Measurements from ENCODE around the gene GNB1L.
A peak's percentile ranks its signal among the peaks of the same experiment; 100 is the strongest.

GNB1L gene

DNA sequence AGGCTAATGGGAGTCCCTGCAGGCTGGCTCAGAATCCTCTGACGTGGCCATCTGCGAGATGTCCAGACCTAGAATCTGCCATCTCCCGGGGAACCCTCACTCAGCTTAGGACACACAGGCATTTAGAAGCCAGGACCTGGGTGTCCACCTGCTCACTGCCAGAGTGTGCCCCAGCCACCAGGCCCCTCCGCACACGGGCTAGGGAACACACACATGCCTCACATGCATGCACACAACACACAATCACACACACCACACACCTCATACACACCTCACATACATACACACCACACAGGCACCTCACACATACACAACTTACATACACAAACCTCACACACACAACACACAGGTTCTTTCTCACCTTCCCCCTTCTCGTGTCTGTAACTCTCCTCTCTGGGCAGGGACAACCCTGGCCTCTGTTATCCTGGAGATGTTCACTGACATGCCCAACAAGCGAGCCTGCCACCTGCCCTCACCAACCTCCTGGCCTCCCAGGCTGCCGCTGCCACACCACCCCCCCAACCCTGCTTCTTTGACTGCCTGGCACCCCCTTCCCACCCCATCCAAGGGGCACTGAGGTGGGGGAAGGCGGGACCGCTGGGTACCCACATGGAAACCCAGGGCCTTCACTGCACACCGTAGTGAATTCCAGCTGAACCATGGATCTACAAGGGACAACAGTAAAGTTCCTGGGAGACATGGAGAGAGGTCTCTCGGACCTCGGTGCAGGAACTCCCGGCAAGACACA, 38.1 kb downstream of the GNB1L start:
- Histone ChIP-seq H3K9ac (ENCODE audit: low read length in 5 of 5) (no peak overlapping the region), H3K9me3 (ENCODE audit: control insufficient read depth in 5 of 5, low read length in 5 of 5) (no peaks in the 10 kb centered on the region), H3K36me3 (ENCODE audit: control insufficient read depth in 5 of 5, insufficient read depth in 5 of 5, low read length in 5 of 5) (peaks cover 0 to 11% (median 3%) of the 10 kb centered on the region in 5 donors), H3K4me1 (ENCODE audit: control insufficient read depth in 5 of 5, insufficient read depth in 5 of 5, low read length in 5 of 5) (peaks cover 0 to 13% (median 9%) of the 10 kb centered on the region in 5 donors), H3K27ac (ENCODE audit: low read depth, low read length) (no peak overlapping the region), H3K4me3 (ENCODE audit: low read depth in 1 of 5, low read length in 5 of 5) (no peak overlapping the region), H3K27me3 (ENCODE audit: control insufficient read depth in 5 of 5, insufficient read depth in 4 of 5, low read length in 5 of 5) (no peaks in the 10 kb centered on the region)

DNA sequence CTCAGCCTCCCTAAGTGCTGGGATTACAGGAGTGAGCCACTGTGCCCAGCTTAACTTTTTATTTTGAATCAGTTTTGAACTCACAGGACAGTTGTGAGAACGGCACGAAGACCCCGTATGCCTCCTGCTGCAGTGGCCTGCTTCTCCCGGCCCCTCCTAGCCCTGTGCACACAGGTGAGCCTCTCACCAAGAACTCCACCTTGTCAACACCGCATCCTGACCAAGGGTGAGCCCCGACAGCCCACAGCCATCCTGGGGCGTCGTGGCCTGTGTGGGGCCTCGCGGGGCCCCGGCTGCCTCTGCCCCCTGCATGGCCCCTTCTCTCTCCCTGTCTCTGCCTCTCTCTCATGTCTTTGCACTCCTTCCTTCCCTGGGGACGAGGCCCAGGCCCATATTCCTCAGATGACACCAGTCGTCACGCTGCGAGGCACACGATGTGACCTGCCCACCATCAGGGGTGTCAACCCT, 38.8 kb downstream of the GNB1L start:
- H3K4me1 ChIP-seq (ENCODE audit: control insufficient read depth in 5 of 5, insufficient read depth in 5 of 5, low read length in 5 of 5): peaks cover 0 to 10% (median 7%) of the 10 kb centered on the region in 5 donors
- H3K9ac ChIP-seq (ENCODE audit: low read length in 5 of 5): no peak overlapping the region
- H3K27ac ChIP-seq (ENCODE audit: low read depth, low read length): no peak overlapping the region
- no peaks in the 10 kb centered on the region for H3K9me3 ChIP-seq (ENCODE audit: control insufficient read depth in 5 of 5, low read length in 5 of 5)
- peaks cover 0 to 11% (median 3%) of the 10 kb centered on the region in 5 donors for H3K36me3 ChIP-seq (ENCODE audit: control insufficient read depth in 5 of 5, insufficient read depth in 5 of 5, low read length in 5 of 5)
- no peaks in the 10 kb centered on the region for H3K27me3 ChIP-seq (ENCODE audit: control insufficient read depth in 5 of 5, insufficient read depth in 4 of 5, low read length in 5 of 5)
- no peak overlapping the region for H3K4me3 ChIP-seq (ENCODE audit: low read depth in 1 of 5, low read length in 5 of 5)

DNA sequence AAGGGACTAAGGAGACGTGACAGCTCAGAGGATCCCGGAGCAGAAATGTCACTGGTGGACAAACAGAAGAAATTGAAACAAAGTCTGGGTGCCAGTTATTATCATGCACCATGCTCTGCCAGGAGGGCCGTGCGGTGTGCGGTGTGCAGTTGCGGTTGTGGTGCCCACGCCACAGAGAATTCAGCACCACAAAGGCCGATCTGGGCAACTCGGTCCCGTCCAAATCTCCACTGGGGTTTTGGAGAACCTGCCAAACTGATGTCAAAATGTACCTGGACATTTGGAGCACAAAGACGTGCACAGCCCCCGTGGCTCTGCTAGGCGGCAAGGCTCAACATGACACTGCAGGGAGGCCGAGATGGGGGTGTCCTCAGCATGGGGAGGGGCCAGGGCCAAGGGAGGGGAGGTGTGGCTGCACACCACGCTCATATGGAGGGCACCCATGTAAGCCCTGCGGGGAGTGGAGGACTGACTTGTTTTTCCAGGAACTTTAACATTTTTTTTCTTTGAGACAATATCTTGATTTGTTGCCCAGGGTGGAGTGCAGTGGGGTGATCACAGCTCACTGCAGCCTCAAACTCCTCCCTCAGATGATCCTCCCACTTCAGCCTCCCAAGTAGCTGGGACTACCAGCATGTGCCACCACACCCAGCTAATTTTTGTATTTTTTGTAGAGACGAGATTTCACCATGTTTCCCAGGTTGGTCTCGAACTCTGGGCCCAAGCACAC, 39.4 kb downstream of the GNB1L start:
- Histone ChIP-seq H3K9me3 (ENCODE audit: control insufficient read depth in 5 of 5, low read length in 5 of 5) (no peaks in the 10 kb centered on the region), H3K27ac (ENCODE audit: low read depth, low read length) (no peak overlapping the region), H3K4me1 (ENCODE audit: control insufficient read depth in 5 of 5, insufficient read depth in 5 of 5, low read length in 5 of 5) (peaks cover 0 to 10% (median 7%) of the 10 kb centered on the region in 5 donors), H3K36me3 (ENCODE audit: control insufficient read depth in 5 of 5, insufficient read depth in 5 of 5, low read length in 5 of 5) (peaks cover 0 to 11% (median 3%) of the 10 kb centered on the region in 5 donors), H3K9ac (ENCODE audit: low read length in 5 of 5) (no peak overlapping the region), H3K27me3 (ENCODE audit: control insufficient read depth in 5 of 5, insufficient read depth in 4 of 5, low read length in 5 of 5) (no peaks in the 10 kb centered on the region), H3K4me3 (ENCODE audit: low read depth in 1 of 5, low read length in 5 of 5) (no peak overlapping the region)

DNA sequence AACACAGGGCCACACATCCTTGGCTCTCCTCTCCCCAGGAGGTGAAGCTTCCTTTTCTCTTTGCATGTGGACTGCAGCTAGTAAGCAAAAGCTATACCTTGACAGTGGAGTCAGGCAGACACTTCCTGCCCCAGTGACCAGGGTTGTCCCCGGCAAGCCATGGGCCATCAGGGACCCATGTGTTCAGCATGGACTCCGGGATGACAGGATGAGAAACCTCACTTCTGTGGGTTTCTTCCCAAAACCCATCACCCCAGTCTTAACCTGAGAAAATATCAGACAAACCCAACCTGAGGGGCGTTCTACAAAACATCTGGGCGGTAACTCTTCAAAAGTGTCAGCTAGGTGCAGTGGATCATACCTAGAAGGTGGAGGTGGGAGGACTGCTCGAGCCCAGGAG, 40.2 kb downstream of the GNB1L start:
- peaks cover 0 to 7% (median 3%) of the 10 kb centered on the region in 5 donors for H3K36me3 ChIP-seq (ENCODE audit: control insufficient read depth in 5 of 5, insufficient read depth in 5 of 5, low read length in 5 of 5)
- H3K27ac ChIP-seq (ENCODE audit: low read depth, low read length): no peak overlapping the region
- H3K4me3 ChIP-seq (ENCODE audit: low read depth in 1 of 5, low read length in 5 of 5): no peak overlapping the region
- no peaks in the 10 kb centered on the region for H3K27me3 ChIP-seq (ENCODE audit: control insufficient read depth in 5 of 5, insufficient read depth in 4 of 5, low read length in 5 of 5)
- H3K4me1 ChIP-seq (ENCODE audit: control insufficient read depth in 5 of 5, insufficient read depth in 5 of 5, low read length in 5 of 5): peaks cover 0 to 10% (median 7%) of the 10 kb centered on the region in 5 donors
- H3K9ac ChIP-seq (ENCODE audit: low read length in 5 of 5): peak overlapping the region in 1 of 5 donors; percentile 28
- no peaks in the 10 kb centered on the region for H3K9me3 ChIP-seq (ENCODE audit: control insufficient read depth in 5 of 5, low read length in 5 of 5)

DNA sequence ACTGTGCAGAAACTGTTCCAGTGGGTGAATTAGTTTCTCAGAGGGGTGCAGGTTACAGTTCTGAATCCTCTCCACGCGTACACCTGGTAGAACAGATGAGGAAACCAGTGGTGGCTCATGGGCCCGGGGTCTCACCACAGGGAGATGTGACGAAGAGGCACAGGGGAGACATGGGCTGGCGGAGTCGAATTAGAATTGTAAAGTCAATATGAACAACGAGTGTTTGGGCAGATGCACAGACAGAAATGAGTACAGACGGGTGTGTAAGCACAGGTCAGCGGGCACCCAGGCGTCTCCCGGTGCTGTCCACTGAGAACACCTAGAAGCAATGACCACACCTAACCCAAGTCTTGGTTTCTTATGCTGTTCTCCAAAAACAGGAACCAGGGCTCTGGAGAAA, 41.8 kb downstream of the GNB1L start:
- Histone ChIP-seq H3K4me1 (ENCODE audit: control insufficient read depth in 5 of 5, insufficient read depth in 5 of 5, low read length in 5 of 5) (no peaks in the 10 kb centered on the region), H3K27me3 (ENCODE audit: control insufficient read depth in 5 of 5, insufficient read depth in 4 of 5, low read length in 5 of 5) (no peaks in the 10 kb centered on the region), H3K9ac (ENCODE audit: low read length in 5 of 5) (no peak overlapping the region), H3K4me3 (ENCODE audit: low read depth in 1 of 5, low read length in 5 of 5) (no peak overlapping the region), H3K36me3 (ENCODE audit: control insufficient read depth in 5 of 5, insufficient read depth in 5 of 5, low read length in 5 of 5) (peaks cover 0 to 7% (median 3%) of the 10 kb centered on the region in 5 donors), H3K27ac (ENCODE audit: low read depth, low read length) (no peak overlapping the region), H3K9me3 (ENCODE audit: control insufficient read depth in 5 of 5, low read length in 5 of 5) (no peaks in the 10 kb centered on the region)

DNA sequence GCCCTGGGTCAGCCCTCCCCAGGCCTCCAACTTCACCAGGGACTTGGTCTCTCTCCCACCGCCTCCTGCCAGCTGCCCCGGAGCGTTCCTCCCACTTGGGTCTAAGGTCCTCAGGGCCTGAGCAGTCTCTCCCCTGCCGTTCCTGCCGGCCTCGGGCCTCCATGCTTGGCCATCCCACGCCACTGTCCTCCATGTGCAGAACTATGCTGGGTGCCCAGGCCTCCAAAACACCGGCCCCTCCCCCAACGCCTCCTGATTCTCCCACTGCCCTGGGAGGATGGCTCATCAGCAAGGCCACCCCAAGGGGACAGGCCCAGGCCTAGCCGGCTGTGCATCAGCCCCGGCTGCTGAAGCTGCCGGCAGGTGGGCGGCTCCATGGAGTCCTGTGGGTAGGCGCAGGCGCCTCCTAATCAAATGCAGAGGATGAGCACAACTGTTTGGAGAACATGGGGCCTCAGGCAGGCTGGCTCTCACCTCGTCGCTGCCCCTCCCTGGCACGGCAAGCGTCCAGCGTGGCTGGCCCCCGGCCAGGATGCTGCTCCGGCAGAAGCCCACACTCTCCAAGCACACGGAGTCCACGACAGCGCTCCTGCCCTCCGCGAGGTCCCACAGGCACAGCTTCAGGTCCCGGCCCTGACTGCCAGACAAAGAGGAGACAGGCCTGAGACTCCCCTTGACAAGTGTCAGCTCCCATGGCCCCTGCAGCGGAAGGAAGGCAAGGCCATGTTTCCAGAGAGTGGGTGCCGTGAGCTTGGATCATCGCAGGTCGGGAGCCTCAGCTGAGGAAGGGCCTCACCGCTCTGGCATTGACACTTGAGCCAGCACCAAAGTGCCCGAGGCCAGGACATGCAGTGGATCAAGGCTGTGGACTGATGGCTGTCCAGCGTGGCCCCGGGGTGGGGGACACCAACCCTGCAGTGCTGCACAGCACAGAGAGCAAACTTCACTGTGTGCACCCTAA, 42.6 kb downstream of the GNB1L start:
- H3K4me1 ChIP-seq (ENCODE audit: control insufficient read depth in 5 of 5, insufficient read depth in 5 of 5, low read length in 5 of 5): no peaks in the 10 kb centered on the region
- H3K4me3 ChIP-seq (ENCODE audit: low read depth in 1 of 5, low read length in 5 of 5): no peak overlapping the region
- no peaks in the 10 kb centered on the region for H3K9me3 ChIP-seq (ENCODE audit: control insufficient read depth in 5 of 5, low read length in 5 of 5)
- no peaks in the 10 kb centered on the region for H3K27me3 ChIP-seq (ENCODE audit: control insufficient read depth in 5 of 5, insufficient read depth in 4 of 5, low read length in 5 of 5)
- no peak overlapping the region for H3K27ac ChIP-seq (ENCODE audit: low read depth, low read length)
- H3K36me3 ChIP-seq (ENCODE audit: control insufficient read depth in 5 of 5, insufficient read depth in 5 of 5, low read length in 5 of 5): peaks cover 0 to 7% (median 3%) of the 10 kb centered on the region in 5 donors
- no peak overlapping the region for H3K9ac ChIP-seq (ENCODE audit: low read length in 5 of 5)

DNA sequence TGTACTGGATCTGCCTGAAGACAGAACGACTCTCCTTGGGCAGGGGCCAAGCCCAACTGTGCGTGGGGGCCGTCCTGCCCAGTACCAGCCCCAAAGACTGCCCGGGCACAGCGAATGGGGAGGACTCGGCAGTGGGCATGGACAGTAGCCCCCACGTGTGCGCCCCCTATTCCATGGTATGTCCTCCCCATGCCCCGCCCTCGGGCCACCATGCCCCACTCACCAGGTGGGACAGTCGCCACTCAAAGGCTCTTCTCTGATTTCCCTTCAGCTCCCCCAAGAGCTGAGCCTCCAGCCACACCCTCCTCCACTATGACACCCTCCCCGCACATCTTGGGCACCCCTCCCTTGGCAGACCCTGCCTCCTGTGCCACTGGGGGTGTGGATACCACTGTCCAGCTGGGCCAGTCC, 43.5 kb downstream of the GNB1L start:
- no peaks in the 10 kb centered on the region for H3K27me3 ChIP-seq (ENCODE audit: control insufficient read depth in 5 of 5, insufficient read depth in 4 of 5, low read length in 5 of 5)
- H3K4me1 ChIP-seq (ENCODE audit: control insufficient read depth in 5 of 5, insufficient read depth in 5 of 5, low read length in 5 of 5): peaks cover 0 to 8% (median 2%) of the 10 kb centered on the region in 5 donors
- no peak overlapping the region for H3K9ac ChIP-seq (ENCODE audit: low read length in 5 of 5)
- H3K9me3 ChIP-seq (ENCODE audit: control insufficient read depth in 5 of 5, low read length in 5 of 5): no peaks in the 10 kb centered on the region
- H3K4me3 ChIP-seq (ENCODE audit: low read depth in 1 of 5, low read length in 5 of 5): no peak overlapping the region
- H3K36me3 ChIP-seq (ENCODE audit: control insufficient read depth in 5 of 5, insufficient read depth in 5 of 5, low read length in 5 of 5): peaks cover 0 to 7% (median 3%) of the 10 kb centered on the region in 5 donors
- H3K27ac ChIP-seq (ENCODE audit: low read depth, low read length): no peak overlapping the region

DNA sequence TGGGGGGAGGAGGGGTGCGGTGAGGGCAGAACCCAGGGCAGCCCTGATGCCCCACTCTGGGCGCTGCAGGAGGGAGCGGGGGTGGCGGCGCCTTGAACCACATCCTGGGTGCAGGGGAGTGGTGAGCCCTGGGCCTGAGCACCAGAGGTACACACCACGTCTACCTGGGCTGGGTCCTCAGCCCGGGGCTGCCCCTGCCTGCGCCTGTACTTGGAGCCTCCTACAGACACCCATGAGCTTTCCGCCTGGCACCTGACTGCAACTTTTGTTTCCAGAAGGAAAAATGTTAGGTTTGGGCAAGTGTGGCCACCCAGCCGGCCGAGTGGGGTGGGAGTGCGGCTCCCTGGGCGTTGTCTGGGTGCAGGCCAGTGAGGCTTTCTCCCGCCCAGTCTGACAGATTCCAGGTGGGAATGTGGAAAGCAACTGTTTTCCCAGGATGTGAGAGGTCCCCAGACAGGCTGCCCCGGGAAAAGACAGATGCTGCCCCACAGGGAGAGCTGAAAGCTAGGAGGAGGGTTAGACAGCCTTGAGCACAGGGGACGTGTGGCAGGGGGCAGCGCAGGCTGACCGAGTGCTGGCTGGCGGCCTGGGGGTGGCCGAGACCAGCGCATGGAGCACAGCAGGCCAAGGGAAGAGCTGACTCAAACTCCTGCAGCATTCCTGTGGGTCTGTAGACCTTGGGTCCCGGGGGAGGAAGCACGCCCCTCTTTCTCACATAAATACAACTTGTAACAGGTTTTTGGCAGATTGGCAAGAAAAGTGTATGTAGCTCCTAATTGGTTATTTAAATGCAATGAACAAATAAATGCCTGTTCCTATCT, 44.1 kb downstream of the GNB1L start:
- H3K36me3 ChIP-seq (ENCODE audit: control insufficient read depth in 5 of 5, insufficient read depth in 5 of 5, low read length in 5 of 5): peaks cover 0 to 7% (median 3%) of the 10 kb centered on the region in 5 donors
- peaks cover 0 to 14% (median 6%) of the 10 kb centered on the region in 5 donors for H3K4me1 ChIP-seq (ENCODE audit: control insufficient read depth in 5 of 5, insufficient read depth in 5 of 5, low read length in 5 of 5)
- H3K9me3 ChIP-seq (ENCODE audit: control insufficient read depth in 5 of 5, low read length in 5 of 5): no peaks in the 10 kb centered on the region
- no peak overlapping the region for H3K9ac ChIP-seq (ENCODE audit: low read length in 5 of 5)
- no peaks in the 10 kb centered on the region for H3K27me3 ChIP-seq (ENCODE audit: control insufficient read depth in 5 of 5, insufficient read depth in 4 of 5, low read length in 5 of 5)
- no peak overlapping the region for H3K4me3 ChIP-seq (ENCODE audit: low read depth in 1 of 5, low read length in 5 of 5)
- no peak overlapping the region for H3K27ac ChIP-seq (ENCODE audit: low read depth, low read length)

DNA sequence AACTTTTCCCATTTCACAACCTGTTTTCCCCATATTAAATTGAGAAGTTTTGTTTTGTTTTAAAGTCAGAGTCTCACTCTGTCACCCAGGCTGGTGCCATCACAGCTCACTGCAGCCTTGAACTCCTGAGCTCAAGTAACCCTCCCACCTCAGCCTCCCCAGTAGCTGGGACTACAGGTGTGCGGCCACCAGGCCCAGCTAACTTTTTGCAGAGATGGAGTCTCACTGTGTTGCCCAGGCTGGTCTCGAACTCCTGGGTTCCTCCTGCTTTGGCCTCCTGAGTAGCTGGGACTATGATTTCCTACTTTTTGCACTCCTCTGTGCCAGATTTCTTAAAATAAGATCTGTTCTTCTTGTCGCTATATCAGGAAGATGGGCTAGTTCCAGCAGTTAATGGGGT, 44.9 kb downstream of the GNB1L start:
- H3K36me3 ChIP-seq (ENCODE audit: control insufficient read depth in 5 of 5, insufficient read depth in 5 of 5, low read length in 5 of 5): peaks cover 0 to 7% (median 3%) of the 10 kb centered on the region in 5 donors
- H3K9me3 ChIP-seq (ENCODE audit: control insufficient read depth in 5 of 5, low read length in 5 of 5): no peaks in the 10 kb centered on the region
- H3K27ac ChIP-seq (ENCODE audit: low read depth, low read length): no peak overlapping the region
- peaks cover 0 to 14% (median 6%) of the 10 kb centered on the region in 5 donors for H3K4me1 ChIP-seq (ENCODE audit: control insufficient read depth in 5 of 5, insufficient read depth in 5 of 5, low read length in 5 of 5)
- H3K27me3 ChIP-seq (ENCODE audit: control insufficient read depth in 5 of 5, insufficient read depth in 4 of 5, low read length in 5 of 5): no peaks in the 10 kb centered on the region
- no peak overlapping the region for H3K4me3 ChIP-seq (ENCODE audit: low read depth in 1 of 5, low read length in 5 of 5)
- no peak overlapping the region for H3K9ac ChIP-seq (ENCODE audit: low read length in 5 of 5)

All from subcutaneous abdominal adipose tissue (tissue), 5 donors.